Hepatocyte (in vitro differentiated cells): ENCODE results near the gene CDC34. TPM values are rescaled to one million over a fixed set of nuclear protein-coding genes. Genes with fewer than 3 reads are reported as not detected.

Experiments
- DNase-seq: peaks from one replicate; pipeline ENCODE4 v3.0.0-alpha.2; 2016; ENCODE audit warnings: low spot score
- H2AFZ ChIP-seq: fragments of 200-600 bp; sonication (generic); 2 replicates; pipeline ENCODE4 v1.6.0; 2016; ENCODE audit warnings: antibody characterized with exemption, mild to moderate bottlenecking
- H3K27ac ChIP-seq: fragments of 200-600 bp; sonication (generic); 2 replicates; pipeline ENCODE4 v1.5.1; 2016; ENCODE audit warnings: mild to moderate bottlenecking
- H3K27me3 ChIP-seq: fragments of 200-600 bp; sonication (generic); 2 replicates; pipeline ENCODE4 v1.6.1; 2016
- H3K36me3 ChIP-seq: fragments of 200-600 bp; sonication (generic); replicated peaks from 2 replicates; pipeline ENCODE4 v1.5.1; 2016; ENCODE audit warnings: low read depth; ENCODE audit not compliant: insufficient read depth
- H3K4me1 ChIP-seq: fragments of 200-600 bp; sonication (generic); 2 replicates; pipeline ENCODE4 v1.5.1; 2016; ENCODE audit warnings: mild to moderate bottlenecking, moderate library complexity; ENCODE audit not compliant: insufficient read depth
- H3K4me2 ChIP-seq: fragments of 200-600 bp; sonication (generic); 2 replicates; pipeline ENCODE4 v1.6.0; 2016
- H3K4me3 ChIP-seq: fragments of 200-600 bp; sonication (generic); 2 replicates; pipeline ENCODE4 v1.5.1; 2016; ENCODE audit warnings: mild to moderate bottlenecking
- H3K79me2 ChIP-seq: fragments of 200-600 bp; sonication (generic); 2 replicates; pipeline ENCODE4 v1.6.0; 2017; ENCODE audit warnings: mild to moderate bottlenecking
- H3K9me2 ChIP-seq: fragments of 200-600 bp; sonication (generic); replicated peaks from 2 replicates; pipeline ENCODE4 v1.6.0; 2017; ENCODE audit warnings: mild to moderate bottlenecking; ENCODE audit not compliant: insufficient read depth
- H3K9me3 ChIP-seq: fragments of 200-600 bp; sonication (generic); 2 replicates; pipeline ENCODE4 v1.5.1; 2016; ENCODE audit warnings: low read depth, mild to moderate bottlenecking
- H4K20me1 ChIP-seq: fragments of 200-600 bp; sonication (generic); 2 replicates; pipeline ENCODE4 v1.6.0; 2016; ENCODE audit warnings: mild to moderate bottlenecking; ENCODE audit not compliant: insufficient read depth, poor library complexity, severe bottlenecking
- CTCF ChIP-seq: fragments of 200-600 bp; sonication (generic); IDR thresholded peaks from 2 replicates; pipeline ENCODE4 v1.5.1; 2016; ENCODE audit warnings: antibody characterized with exemption, mild to moderate bottlenecking; ENCODE audit not compliant: poor library complexity
- EZH2 ChIP-seq: fragments of 200-600 bp; sonication (generic); IDR thresholded peaks from 2 replicates; pipeline ENCODE4 v1.6.1; 2016; ENCODE audit warnings: antibody characterized with exemption, mild to moderate bottlenecking, borderline replicate concordance
- EZH2phosphoT487 ChIP-seq: fragments of 200-600 bp; sonication (generic); IDR thresholded peaks from one replicate; pipeline ENCODE4 v1.6.1; 2018; ENCODE audit warnings: antibody characterized with exemption, mild to moderate bottlenecking, low read depth, moderate library complexity; ENCODE audit not compliant: unreplicated experiment, severe bottlenecking
- WGBS: methylation state at CpG from one replicate; pipeline ENCODE4 v1.1.6; 2016; ENCODE audit warnings: low lambda C conversion rate; ENCODE audit errors: missing lambda C conversion rate; 5-methylcytosine and 5-hydroxymethylcytosine counted together
- polyA plus RNA-seq: library from polyadenylated mRNA; unstranded; fragments of >200 nt; fragmentation: Nextera tagmentation; extraction: Ambion mirVana; gene quantifications from 2 replicates; pipeline ENCODE4 v1.2.1, GENCODE V29; 2016
- total RNA-seq: library from RNA; depleted of rRNA; stranded (reverse); fragments of >200 nt; gene quantifications from 2 replicates; pipeline ENCODE4 v1.2.3, GENCODE V29; 2014

The CDC34 gene
- total and polyA plus RNA-seq, 2 experiments from 2014 or later, result 105 to 196 TPM

GRCh38 chr19:524062-524674 lies 7.4 kb upstream of the CDC34 start:
- H3K9me3 ChIP-seq, result no peaks in the 10 kb centered on the region
- no peak overlapping the region for H3K4me3 ChIP-seq
- no peaks in the 10 kb centered on the region for H3K36me3 ChIP-seq
- no peak overlapping the region for H3K27ac ChIP-seq
- no peak for DNase-seq
- 72% methylated on average over 8 of the region's 29 CpGs for WGBS
- H3K27me3 ChIP-seq, result no peaks in the 10 kb centered on the region
- no peaks in the 10 kb centered on the region for H3K4me1 ChIP-seq
- H3K9me2 ChIP-seq, result no peaks in the 10 kb centered on the region
- H3K4me2 ChIP-seq, result no peak overlapping the region
- H3K79me2 ChIP-seq, result peaks cover 4% of the 10 kb centered on the region
- no peaks in the 10 kb centered on the region for H4K20me1 ChIP-seq
- H2AFZ ChIP-seq, result no peak overlapping the region
- TF ChIP-seq CTCF, result no peak
- TF ChIP-seq EZH2phosphoT487, result no peak
- TF ChIP-seq EZH2, result no peak

DNA sequence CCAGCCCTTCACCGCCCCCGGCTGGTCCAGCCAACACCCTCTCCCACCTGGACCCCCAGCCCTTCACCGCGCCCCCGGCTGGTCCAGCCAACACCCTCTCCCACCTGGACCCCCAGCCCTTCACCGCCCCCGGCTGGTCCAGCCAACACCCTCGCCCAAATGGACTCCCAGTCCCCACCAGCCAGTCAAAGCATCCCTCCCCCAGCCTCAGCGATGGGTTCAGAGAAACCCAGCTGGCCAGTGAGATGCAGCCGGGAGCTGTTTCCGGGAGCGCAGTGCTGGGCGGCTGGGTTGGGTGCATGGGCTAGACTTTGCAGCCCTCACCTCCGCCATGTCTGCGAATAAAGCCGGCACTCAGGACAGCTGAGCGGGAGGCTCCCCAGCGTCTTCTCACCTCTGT lies 6.5 kb upstream of the CDC34 start:
- no peaks in the 10 kb centered on the region for H3K79me2 ChIP-seq
- no peaks in the 10 kb centered on the region for H3K4me1 ChIP-seq
- no peak for DNase-seq
- no peak overlapping the region for H3K4me2 ChIP-seq
- TF ChIP-seq CTCF, result no peak
- TF ChIP-seq EZH2phosphoT487, result no peak
- H3K27ac ChIP-seq, result no peak overlapping the region
- WGBS, result 64% methylated on average over 18 of the region's 18 CpGs
- H3K9me3 ChIP-seq, result no peaks in the 10 kb centered on the region
- H3K36me3 ChIP-seq, result no peaks in the 10 kb centered on the region
- H2AFZ ChIP-seq, result no peak overlapping the region
- H3K27me3 ChIP-seq, result no peaks in the 10 kb centered on the region
- H4K20me1 ChIP-seq, result no peaks in the 10 kb centered on the region
- H3K4me3 ChIP-seq, result no peak overlapping the region
- no peaks in the 10 kb centered on the region for H3K9me2 ChIP-seq

DNA sequence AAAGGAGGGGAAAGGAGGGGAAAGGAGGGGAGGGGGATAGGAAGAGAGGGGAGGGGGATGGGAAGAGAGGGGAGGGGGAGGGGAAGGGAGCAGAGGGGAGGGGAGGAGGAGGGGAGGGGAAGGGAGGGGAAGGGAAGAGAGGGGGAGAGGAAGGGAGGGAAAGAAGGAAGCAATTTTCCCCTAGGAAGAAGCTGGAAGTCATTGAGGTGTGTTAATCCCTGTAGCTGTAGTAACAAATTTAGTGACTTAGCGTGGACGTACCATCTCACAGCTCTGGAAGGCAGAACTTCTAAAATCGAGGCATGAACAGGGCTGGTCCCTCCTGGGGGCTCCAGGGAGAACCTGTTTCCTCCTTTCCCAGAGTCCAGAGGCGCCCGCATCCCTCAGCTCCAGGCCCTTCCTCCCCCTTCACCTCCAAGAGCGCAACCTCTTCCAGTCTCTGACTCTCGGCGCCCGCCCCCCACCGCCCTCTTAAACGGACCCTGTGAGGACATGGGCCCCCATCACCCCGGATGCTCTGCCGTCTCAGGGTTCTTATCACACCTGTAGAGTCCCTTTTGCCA lies 5.6 kb upstream of the CDC34 start:
- H2AFZ ChIP-seq, result no peak overlapping the region
- WGBS, result 74% methylated on average over 12 of the region's 13 CpGs
- H3K27me3 ChIP-seq, result no peaks in the 10 kb centered on the region
- no peaks in the 10 kb centered on the region for H3K4me1 ChIP-seq
- no peaks in the 10 kb centered on the region for H3K36me3 ChIP-seq
- no peak overlapping the region for H3K4me2 ChIP-seq
- H3K27ac ChIP-seq, result no peak overlapping the region
- no peaks in the 10 kb centered on the region for H4K20me1 ChIP-seq
- TF ChIP-seq EZH2, result no peak
- no peak for TF ChIP-seq CTCF
- TF ChIP-seq EZH2phosphoT487, result no peak
- DNase-seq, result no peak
- H3K9me3 ChIP-seq, result no peaks in the 10 kb centered on the region
- H3K9me2 ChIP-seq, result no peaks in the 10 kb centered on the region
- H3K79me2 ChIP-seq, result peaks cover 4% of the 10 kb centered on the region
- H3K4me3 ChIP-seq, result no peak overlapping the region
